ENCODE measurements around the gene NABP1. TPM values are rescaled to one million over a fixed set of nuclear protein-coding genes. Genes with fewer than 3 reads are reported as not detected.

The NABP1 gene
- total RNA-seq, 4 donors from 2014 or later = 13.8 to 50.3 (median 23.9) TPM

DNA sequence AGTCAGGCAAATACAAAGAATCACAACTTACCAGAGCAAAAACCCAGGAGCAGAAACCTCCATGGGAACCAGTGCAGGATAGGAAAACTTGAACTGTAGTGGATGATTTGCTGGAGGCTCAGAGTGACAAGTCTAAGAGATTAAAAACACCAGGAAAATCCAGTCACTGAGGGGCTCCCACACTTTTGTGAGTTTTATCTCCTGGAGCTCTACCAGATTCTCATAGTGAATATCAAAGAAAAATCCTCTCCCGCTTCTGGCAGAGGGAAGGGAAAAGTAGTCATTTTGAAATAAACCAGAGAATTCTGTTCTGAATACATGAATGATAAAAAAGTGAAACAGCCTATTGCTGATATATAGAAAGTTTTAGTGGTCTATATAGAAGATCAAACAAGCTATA is 23.1 kb downstream of the NABP1 start:
- 80 to 83% methylated on average over 1 of the region's 1 CpG for WGBS, 2 donors
- no peak overlapping the region for H3K4me3 ChIP-seq
- no peak overlapping the region for H3K27ac ChIP-seq
- H3K4me1 ChIP-seq = no peaks in the 10 kb centered on the region
- intact Hi-C loops (cut with DNase I) = no loop called here
- no peak for DNase-seq
- no peaks in the 10 kb centered on the region for H3K36me3 ChIP-seq
- TF ChIP-seq, protein P1, sequence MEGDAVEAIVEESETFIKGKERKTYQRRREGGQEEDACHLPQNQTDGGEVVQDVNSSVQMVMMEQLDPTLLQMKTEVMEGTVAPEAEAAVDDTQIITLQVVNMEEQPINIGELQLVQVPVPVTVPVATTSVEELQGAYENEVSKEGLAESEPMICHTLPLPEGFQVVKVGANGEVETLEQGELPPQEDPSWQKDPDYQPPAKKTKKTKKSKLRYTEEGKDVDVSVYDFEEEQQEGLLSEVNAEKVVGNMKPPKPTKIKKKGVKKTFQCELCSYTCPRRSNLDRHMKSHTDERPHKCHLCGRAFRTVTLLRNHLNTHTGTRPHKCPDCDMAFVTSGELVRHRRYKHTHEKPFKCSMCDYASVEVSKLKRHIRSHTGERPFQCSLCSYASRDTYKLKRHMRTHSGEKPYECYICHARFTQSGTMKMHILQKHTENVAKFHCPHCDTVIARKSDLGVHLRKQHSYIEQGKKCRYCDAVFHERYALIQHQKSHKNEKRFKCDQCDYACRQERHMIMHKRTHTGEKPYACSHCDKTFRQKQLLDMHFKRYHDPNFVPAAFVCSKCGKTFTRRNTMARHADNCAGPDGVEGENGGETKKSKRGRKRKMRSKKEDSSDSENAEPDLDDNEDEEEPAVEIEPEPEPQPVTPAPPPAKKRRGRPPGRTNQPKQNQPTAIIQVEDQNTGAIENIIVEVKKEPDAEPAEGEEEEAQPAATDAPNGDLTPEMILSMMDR (IDR thresholded peaks at IDR 0.05) = no peak
- TF ChIP-seq POLR2A (IDR thresholded peaks at IDR 0.05) = no peak
- no peaks in the 10 kb centered on the region for H3K9me3 ChIP-seq
- H3K27me3 ChIP-seq = no peaks in the 10 kb centered on the region

- no peaks in the 10 kb centered on the region for H3K27me3 ChIP-seq
- TF ChIP-seq, protein P1 (IDR thresholded peaks at IDR 0.05) = no peak
- TF ChIP-seq POLR2A (IDR thresholded peaks at IDR 0.05) = no peak
- intact Hi-C loops (cut with DNase I) = no loop called here
These were observed 23.8 kb downstream of the NABP1 start for GRCh38 chr2:191701696-191702095.

GRCh38 chr2:191703079-191703725 is 25.3 kb downstream of the NABP1 start:
- Histone ChIP-seq H3K27ac (no peak overlapping the region), H3K36me3 (no peaks in the 10 kb centered on the region), H3K4me1 (no peaks in the 10 kb centered on the region), H3K27me3 (no peaks in the 10 kb centered on the region), H3K4me3 (no peak overlapping the region), H3K9me3 (no peaks in the 10 kb centered on the region)
- DNase-seq = no peak
- intact Hi-C loops (cut with DNase I) = no loop called here
- no peak for TF ChIP-seq POLR2A (IDR thresholded peaks at IDR 0.05)
- TF ChIP-seq, protein P1 (IDR thresholded peaks at IDR 0.05) = no peak
- WGBS, 2 donors = 83 to 87% methylated on average over 4 to 7 of the region's 7 CpGs

More at GRCh38 chr2:191701696-191702095, 23.8 kb downstream of the NABP1 start:
- Histone ChIP-seq H3K4me3 (no peak overlapping the region), H3K4me1 (no peaks in the 10 kb centered on the region), H3K36me3 (no peaks in the 10 kb centered on the region), H3K9me3 (no peaks in the 10 kb centered on the region), H3K27ac (no peak overlapping the region)
- WGBS, 2 donors = 64 to 68% methylated on average over 2 of the region's 2 CpGs
- no peak for DNase-seq

GRCh38 chr2:191705084-191705483 is 27.1 kb downstream of the NABP1 start:
- H3K27me3 ChIP-seq = no peaks in the 10 kb centered on the region
- no peaks in the 10 kb centered on the region for H3K9me3 ChIP-seq
- no peaks in the 10 kb centered on the region for H3K36me3 ChIP-seq
- TF ChIP-seq, protein P1 (IDR thresholded peaks at IDR 0.05) = no peak
- no peak for TF ChIP-seq POLR2A (IDR thresholded peaks at IDR 0.05)
- intact Hi-C loops (cut with DNase I) = no loop called here
- 79 to 80% methylated on average over 3 to 4 of the region's 4 CpGs for WGBS, 2 donors
- no peak for DNase-seq
- no peak overlapping the region for H3K27ac ChIP-seq
- no peaks in the 10 kb centered on the region for H3K4me1 ChIP-seq
- no peak overlapping the region for H3K4me3 ChIP-seq

GRCh38 chr2:191705701-191706100 is 27.8 kb downstream of the NABP1 start:
- intact Hi-C loops (cut with DNase I) = no loop called here
- TF ChIP-seq POLR2A (IDR thresholded peaks at IDR 0.05) = no peak
- TF ChIP-seq, protein P1 (IDR thresholded peaks at IDR 0.05) = no peak
- Histone ChIP-seq H3K27me3 (no peaks in the 10 kb centered on the region), H3K36me3 (no peaks in the 10 kb centered on the region), H3K9me3 (no peaks in the 10 kb centered on the region), H3K27ac (no peak overlapping the region), H3K4me3 (no peak overlapping the region), H3K4me1 (no peaks in the 10 kb centered on the region)
- DNase-seq = no peak
- 83 to 85% methylated on average over 1 of the region's 1 CpG for WGBS, 2 donors

Measured in esophagus squamous epithelium (tissue), 5 donors.